Muscle layer of duodenum (tissue), 2 donors: ENCODE results near the gene RCCD1.

ENCODE experiments used
- H3K27ac ChIP-seq: one replicate; pipeline ENCODE4 v1.7.0; 2013; ENCODE audit warnings: mild to moderate bottlenecking, low read length
- H3K27me3 ChIP-seq: one replicate; pipeline ENCODE4 v1.7.0; 2013; ENCODE audit warnings: low read depth, mild to moderate bottlenecking, control low read depth, low read length
- H3K36me3 ChIP-seq, 2 donors: one replicate each; pipeline ENCODE4 v1.7.0; 2013; ENCODE audit warnings: low read length in 2 of 2, control low read depth in 1 of 2, mild to moderate bottlenecking in 1 of 2; ENCODE audit not compliant: insufficient read depth in 2 of 2, control insufficient read depth in 1 of 2
- H3K4me1 ChIP-seq, 2 donors: one replicate each; pipeline ENCODE4 v1.7.0; 2013; ENCODE audit warnings: low read length in 2 of 2, mild to moderate bottlenecking in 2 of 2, control low read depth in 1 of 2, moderate library complexity in 1 of 2; ENCODE audit not compliant: insufficient read depth in 2 of 2, control insufficient read depth in 1 of 2
- H3K4me3 ChIP-seq, 2 donors: one replicate each; pipeline ENCODE4 v1.7.0; 2013; ENCODE audit warnings: low read length in 2 of 2, low read depth in 1 of 2, mild to moderate bottlenecking in 1 of 2
- H3K9me3 ChIP-seq, 2 donors: one replicate each; pipeline ENCODE4 v1.7.0; 2013; ENCODE audit warnings: low read length in 2 of 2, control low read depth in 1 of 2, mild to moderate bottlenecking in 1 of 2; ENCODE audit not compliant: control insufficient read depth in 1 of 2
- donor health status: healthy.

Gene RCCD1

DNA sequence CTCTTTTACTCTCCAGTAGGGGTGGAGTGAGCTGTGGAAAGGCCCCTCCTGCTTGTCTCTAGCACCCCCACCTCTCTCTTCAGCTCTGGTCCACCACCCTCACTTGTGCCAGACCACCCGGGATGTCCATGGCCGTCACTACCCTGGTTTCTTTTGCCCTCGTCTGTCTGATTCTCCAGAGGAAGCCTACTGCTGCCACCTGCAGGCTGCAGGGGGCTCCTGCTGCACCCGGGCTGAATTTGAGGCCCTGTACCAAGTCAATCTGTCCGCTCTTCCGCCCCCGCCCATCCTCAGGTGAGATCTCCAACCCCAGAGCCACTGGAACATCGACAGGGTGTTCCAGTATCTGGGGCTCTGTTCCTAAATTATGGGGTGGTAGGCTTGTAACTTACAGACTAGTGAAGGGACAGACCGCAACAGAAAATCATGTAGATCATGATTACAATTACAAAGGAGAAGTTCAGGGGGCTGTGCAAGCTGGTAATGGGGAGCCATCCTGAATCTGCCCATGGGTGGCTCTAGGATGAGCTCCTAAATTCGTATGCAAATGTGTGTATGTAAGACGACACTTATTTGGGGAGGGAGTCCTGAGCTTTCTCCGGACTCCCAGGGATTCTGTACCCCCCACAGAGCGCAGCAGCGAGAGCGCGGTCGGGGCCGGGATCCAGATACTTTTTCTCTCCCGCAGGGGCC lies 20.3 kb upstream of the RCCD1 start:
- H3K27ac ChIP-seq, result peak overlapping the region; percentile 69

DNA sequence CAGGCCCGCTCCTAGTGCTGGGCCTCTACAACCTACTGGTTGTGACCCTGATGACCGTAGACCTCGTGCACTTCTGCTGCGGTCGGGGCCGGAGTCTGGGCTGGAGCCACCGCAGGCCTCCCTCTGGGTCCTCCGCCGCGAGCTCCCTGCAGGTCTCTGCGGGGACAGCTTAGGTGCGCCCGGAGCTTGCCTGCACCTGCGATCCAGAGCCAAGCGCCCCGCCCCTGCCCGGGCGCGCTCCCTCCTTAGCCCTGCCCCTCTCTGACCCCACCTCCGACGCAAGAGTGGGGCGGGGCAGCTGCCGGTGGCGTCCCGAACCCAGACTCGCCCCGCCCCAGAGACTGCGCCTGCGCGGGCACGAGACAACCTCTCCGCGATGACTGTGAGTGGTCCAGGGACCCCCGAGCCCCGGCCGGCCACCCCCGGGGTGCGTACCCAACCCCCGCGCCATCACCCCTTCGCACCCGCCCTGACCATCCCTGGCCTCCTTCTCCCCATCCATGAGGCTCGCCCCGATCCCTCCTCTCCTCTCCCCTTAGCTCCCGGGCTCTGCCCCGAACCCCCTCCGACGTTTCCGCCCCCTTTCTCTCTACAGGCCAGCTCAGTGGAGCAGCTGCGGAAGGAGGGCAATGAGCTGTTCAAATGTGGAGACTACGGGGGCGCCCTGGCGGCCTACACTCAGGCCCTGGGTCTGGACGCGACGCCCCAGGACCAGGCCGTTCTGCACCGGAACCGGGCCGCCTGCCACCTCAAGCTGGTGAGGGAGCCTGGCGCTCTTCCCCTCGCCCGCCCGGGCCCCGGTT lies 19.5 kb upstream of the RCCD1 start, which contains the start of gene UNC45A:
UNC45A (plus strand) TSS at position 337 of the 803 bp plus-strand sequence; CDS start at position 377, 40 bp downstream.
- Histone ChIP-seq H3K36me3 (peaks cover 11 to 13% of the 10 kb centered on the region in 2 donors), H3K9me3 (no peaks in the 10 kb centered on the region), H3K27ac (peak within 1 kb of the TSS; percentile 81), H3K27me3 (no peaks in the 10 kb centered on the region), H3K4me1 (peaks cover 17 to 30% of the 10 kb centered on the region in 2 donors), H3K4me3 (peak within 1 kb of the TSS; percentile 71 to 74)

More for the DNA sequence above, 20.3 kb upstream of the RCCD1 start:
- no peaks in the 10 kb centered on the region for H3K27me3 ChIP-seq
- H3K4me1 ChIP-seq, result peaks cover 17 to 30% of the 10 kb centered on the region in 2 donors
- H3K9me3 ChIP-seq, result no peaks in the 10 kb centered on the region
- H3K4me3 ChIP-seq, result peak overlapping the region; percentile 71 to 74
- peaks cover 3 to 6% of the 10 kb centered on the region in 2 donors for H3K36me3 ChIP-seq

DNA sequence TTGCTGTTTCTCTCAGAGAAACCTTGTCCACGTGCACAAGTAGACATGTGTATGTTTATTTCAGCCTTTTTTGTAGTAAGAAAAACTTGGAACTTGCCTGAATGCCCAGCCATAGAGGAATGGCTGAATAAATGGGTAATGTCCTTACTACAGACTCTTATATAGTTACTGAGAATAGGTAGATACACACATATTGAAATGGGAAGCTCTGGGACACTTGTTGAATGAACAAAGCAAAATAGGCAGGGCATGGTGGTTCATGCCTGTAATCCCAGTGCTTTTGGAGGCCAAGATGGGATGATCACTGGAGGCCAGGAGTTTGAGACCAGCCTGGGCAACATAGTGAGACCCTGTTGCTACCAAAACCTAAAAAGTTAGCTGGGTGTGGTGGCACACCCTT lies 17.9 kb upstream of the RCCD1 start:
- no peak overlapping the region for H3K27ac ChIP-seq
- H3K4me1 ChIP-seq, result peaks cover 13 to 23% of the 10 kb centered on the region in 2 donors
- H3K4me3 ChIP-seq, result no peak overlapping the region
- peaks cover 25 to 26% of the 10 kb centered on the region in 2 donors for H3K36me3 ChIP-seq
- no peaks in the 10 kb centered on the region for H3K9me3 ChIP-seq
- H3K27me3 ChIP-seq, result no peaks in the 10 kb centered on the region

DNA sequence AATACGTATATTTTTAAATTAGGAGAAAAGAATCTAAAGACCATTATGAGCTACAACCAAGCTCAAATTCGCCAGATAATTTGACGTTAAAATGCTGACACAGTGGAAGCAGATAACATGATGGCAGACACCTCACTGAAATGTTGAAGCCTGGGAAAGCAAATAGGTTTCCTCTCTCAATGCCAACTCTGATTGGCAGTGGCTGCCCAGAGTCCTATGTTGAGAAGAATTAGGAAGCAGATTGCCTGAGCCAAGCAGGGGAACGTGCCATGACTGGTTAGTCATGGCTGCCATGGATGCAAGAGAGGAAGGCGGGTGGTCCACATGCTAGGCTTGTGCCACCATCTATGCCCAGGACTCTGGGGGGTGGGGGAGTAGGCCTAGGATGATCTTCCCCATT lies 16.4 kb upstream of the RCCD1 start:
- Histone ChIP-seq H3K9me3 (no peaks in the 10 kb centered on the region), H3K27ac (no peak overlapping the region), H3K4me1 (peaks cover 13 to 21% of the 10 kb centered on the region in 2 donors), H3K27me3 (no peaks in the 10 kb centered on the region), H3K36me3 (peaks cover 35 to 39% of the 10 kb centered on the region in 2 donors), H3K4me3 (no peak overlapping the region)

DNA sequence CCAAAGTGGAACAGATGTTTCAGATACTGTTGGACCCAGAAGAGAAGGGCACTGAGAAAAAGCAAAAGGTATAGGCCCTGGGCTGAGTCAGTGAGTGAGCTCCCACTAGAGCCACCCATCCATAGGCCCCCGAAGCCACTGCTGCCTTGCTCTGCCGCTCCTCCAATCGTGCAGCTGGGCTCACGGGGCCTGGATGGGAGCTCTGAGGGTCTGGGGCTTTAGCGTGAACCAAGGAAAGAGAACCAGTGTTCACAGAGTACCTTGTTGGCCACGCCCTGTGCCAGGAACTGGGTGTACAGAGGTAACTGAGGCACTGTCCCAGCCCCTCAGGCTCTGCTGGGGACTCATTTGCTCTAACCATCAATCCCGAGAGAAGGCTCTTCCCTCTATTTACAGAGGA lies 14.9 kb upstream of the RCCD1 start:
- H3K4me3 ChIP-seq, result no peak overlapping the region
- no peaks in the 10 kb centered on the region for H3K27me3 ChIP-seq
- no peaks in the 10 kb centered on the region for H3K9me3 ChIP-seq
- H3K4me1 ChIP-seq, result peaks cover 9 to 12% of the 10 kb centered on the region in 2 donors
- H3K36me3 ChIP-seq, result peaks cover 46 to 54% of the 10 kb centered on the region in 2 donors
- H3K27ac ChIP-seq, result no peak overlapping the region

DNA sequence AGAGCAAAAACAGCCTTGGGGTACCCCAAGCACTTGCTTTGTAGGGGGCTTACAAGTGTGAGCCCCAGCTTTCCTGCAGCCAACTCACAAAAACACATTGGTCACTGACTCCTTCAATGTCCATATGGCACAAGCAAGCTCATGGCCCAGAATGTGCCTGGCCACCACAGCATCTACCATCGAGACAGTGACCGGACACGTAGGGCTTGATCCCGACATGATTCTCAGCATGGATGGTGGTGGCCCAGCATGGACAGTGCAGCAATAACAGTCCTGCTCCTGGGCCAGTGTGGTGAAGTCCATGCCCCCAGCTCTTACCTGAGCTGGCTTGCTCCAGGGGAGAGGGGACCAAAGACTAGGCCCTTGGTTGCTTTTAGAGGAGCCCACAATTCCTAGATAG lies 13.6 kb upstream of the RCCD1 start:
- H3K36me3 ChIP-seq, result peaks cover 51 to 61% of the 10 kb centered on the region in 2 donors
- H3K4me1 ChIP-seq, result peaks cover 5% of the 10 kb centered on the region in 2 donors
- H3K4me3 ChIP-seq, result no peak overlapping the region
- no peaks in the 10 kb centered on the region for H3K27me3 ChIP-seq
- no peak overlapping the region for H3K27ac ChIP-seq
- H3K9me3 ChIP-seq, result no peaks in the 10 kb centered on the region

DNA sequence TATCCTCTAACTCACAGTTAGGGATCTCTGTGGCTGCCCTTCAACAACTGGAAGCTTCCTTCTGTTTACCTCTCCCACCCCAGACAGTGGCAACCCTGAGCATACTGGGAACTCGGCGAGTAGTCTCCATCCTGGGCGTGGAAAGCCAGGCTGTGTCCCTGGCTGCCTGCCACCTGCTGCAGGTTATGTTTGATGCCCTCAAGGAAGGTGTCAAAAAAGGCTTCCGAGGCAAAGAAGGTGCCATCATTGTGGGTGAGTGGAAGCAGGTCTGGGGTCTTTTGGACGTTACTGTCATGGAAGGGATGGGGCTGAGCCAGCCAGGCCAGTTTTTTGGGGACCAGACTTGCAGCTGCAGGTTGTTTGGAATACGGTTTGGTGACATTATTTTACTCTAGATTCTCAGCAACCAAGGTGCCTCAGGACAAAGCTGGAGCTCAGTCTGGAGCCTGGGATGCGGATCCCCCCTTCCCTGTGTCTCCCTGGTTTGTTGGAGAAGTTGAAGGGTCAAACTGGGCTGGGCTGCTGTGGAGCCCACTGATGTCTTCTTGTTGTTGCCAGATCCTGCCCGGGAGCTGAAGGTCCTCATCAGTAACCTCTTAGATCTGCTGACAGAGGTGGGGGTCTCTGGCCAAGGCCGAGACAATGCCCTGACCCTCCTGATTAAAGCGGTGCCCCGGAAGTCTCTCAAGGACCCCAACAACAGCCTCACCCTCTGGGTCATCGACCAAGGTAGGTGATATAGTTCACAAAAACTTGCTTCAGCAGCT lies 12.1 kb upstream of the RCCD1 start:
- Histone ChIP-seq H3K4me3 (no peak overlapping the region), H3K36me3 (peaks cover 64 to 75% of the 10 kb centered on the region in 2 donors), H3K27ac (no peak overlapping the region), H3K4me1 (no peaks in the 10 kb centered on the region), H3K9me3 (no peaks in the 10 kb centered on the region), H3K27me3 (no peaks in the 10 kb centered on the region)

DNA sequence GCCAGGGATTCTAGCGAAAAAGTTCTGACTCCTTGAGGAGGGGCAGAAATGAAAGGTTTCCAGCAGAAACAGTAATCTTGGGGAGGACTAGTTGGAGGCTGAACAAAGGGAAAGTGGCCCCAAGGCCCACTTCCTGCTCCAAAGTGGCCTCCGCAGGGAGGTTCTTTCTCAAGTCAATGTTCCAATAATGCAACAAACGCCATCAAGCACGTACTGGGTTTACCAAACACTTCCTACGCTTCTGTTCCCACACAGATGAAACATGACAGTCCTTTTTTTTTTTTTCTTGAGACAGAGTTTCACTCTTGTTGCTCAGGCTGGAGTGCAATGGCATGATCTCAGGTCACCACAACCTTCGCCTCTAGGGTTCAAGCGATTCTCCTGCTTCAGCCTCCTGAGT lies 9.6 kb upstream of the RCCD1 start:
- H3K27ac ChIP-seq, result no peak overlapping the region
- H3K9me3 ChIP-seq, result no peaks in the 10 kb centered on the region
- H3K4me3 ChIP-seq, result no peak overlapping the region
- H3K36me3 ChIP-seq, result peaks cover 69 to 89% of the 10 kb centered on the region in 2 donors
- H3K27me3 ChIP-seq, result no peaks in the 10 kb centered on the region
- no peaks in the 10 kb centered on the region for H3K4me1 ChIP-seq

DNA sequence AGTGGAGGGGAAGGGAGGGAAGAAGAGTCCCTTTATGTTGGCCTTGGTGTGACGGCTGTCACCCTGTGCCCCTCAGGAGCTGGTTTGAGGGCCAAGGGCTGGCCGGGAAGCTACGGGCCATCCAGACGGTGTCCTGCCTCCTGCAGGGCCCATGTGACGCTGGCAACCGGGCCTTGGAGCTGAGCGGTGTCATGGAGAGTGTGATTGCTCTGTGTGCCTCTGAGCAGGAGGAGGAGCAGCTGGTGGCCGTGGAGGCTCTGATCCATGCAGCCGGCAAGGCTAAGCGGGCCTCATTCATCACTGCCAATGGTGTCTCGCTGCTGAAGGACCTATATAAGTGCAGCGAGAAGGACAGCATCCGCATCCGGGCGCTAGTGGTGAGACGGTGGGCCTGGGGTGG lies 8.1 kb upstream of the RCCD1 start:
- no peaks in the 10 kb centered on the region for H3K9me3 ChIP-seq
- no peak overlapping the region for H3K4me3 ChIP-seq
- peaks cover 70 to 89% of the 10 kb centered on the region in 2 donors for H3K36me3 ChIP-seq
- H3K4me1 ChIP-seq, result no peaks in the 10 kb centered on the region
- H3K27me3 ChIP-seq, result no peaks in the 10 kb centered on the region
- H3K27ac ChIP-seq, result no peak overlapping the region

DNA sequence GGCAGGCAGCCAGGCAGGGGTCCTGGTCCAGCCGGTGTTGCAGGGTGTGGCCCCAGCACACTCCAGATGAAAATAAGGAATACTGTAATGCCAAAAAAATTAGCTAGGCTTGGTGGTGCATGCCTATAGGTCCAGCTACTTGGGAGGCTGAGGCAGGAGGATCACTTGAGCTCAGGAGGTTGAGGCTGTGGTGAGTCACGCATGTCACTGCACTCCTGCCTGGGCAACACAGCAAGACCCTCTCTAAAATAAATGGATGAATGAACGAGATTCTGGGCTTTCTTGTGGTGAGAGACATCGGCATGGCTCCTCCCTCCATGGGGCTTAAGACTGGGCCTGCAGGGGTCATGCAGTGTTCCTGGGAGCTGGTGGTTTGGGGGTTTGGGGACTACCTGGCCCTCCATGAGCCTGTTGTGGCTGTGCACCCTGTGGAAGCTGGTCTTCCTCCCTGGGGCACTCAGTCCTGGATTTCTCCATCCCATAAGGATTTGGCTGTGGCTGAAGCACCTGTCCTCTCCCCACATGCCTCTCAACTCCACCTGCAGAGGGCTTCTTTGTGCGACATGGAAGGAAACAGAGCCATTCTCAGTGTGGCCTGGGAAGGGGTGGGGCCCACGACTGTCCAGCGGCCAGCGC lies 7.6 kb upstream of the RCCD1 start:
- H3K27me3 ChIP-seq, result no peaks in the 10 kb centered on the region
- no peak overlapping the region for H3K4me3 ChIP-seq
- no peaks in the 10 kb centered on the region for H3K9me3 ChIP-seq
- H3K27ac ChIP-seq, result no peak overlapping the region
- peaks cover 69 to 92% of the 10 kb centered on the region in 2 donors for H3K36me3 ChIP-seq
- no peaks in the 10 kb centered on the region for H3K4me1 ChIP-seq
